Spleen (tissue), 7 donors: ENCODE results near the gene CEP95.

Experiments used
- POLR2A ChIP-seq, 3 donors: fragments of 450-650 bp; IDR thresholded peaks; one replicate each; pipeline ENCODE4 v1.5.1; 2017; ENCODE audit warnings: antibody characterized with exemption in 3 of 3, mild to moderate bottlenecking in 1 of 3
- POLR2AphosphoS5 ChIP-seq, 3 donors: sonication (generic); formaldehyde crosslinking; IDR thresholded peaks; one replicate each; pipeline ENCODE4 v1.5.1; 2017; ENCODE audit warnings: antibody characterized with exemption in 3 of 3
- TF ChIP-seq, protein P1 (sequence below), 11 experiments: fragments of 200-600 bp in 7 of 11; fragments of 450-650 bp in 4 of 11; sonication (generic) in 4 of 11; IDR thresholded peaks in 8 of 11; conservative IDR thresholded peaks in 3 of 11; 1 replicate in 7 of 11; 2 replicates in 4 of 11; pipeline versions ENCODE4 v1.4.0 to v1.8.0; 2016 to 2021; ENCODE audit warnings: antibody characterized with exemption in 11 of 11, inconsistent platforms in 4 of 11, mild to moderate bottlenecking in 1 of 11
- donor health status: DM: no; HTN: no; CAD: no; lungs with moderate emphysema.
- donor health status: DM: no; HTN: no; CAD: no.
- donor health status: DM: no; HTN: no; CAD: no.

GRCh38 chr17:64503341-64503740 lies 3.4 kb upstream of the CEP95 start:
- TF ChIP-seq, protein P1, sequence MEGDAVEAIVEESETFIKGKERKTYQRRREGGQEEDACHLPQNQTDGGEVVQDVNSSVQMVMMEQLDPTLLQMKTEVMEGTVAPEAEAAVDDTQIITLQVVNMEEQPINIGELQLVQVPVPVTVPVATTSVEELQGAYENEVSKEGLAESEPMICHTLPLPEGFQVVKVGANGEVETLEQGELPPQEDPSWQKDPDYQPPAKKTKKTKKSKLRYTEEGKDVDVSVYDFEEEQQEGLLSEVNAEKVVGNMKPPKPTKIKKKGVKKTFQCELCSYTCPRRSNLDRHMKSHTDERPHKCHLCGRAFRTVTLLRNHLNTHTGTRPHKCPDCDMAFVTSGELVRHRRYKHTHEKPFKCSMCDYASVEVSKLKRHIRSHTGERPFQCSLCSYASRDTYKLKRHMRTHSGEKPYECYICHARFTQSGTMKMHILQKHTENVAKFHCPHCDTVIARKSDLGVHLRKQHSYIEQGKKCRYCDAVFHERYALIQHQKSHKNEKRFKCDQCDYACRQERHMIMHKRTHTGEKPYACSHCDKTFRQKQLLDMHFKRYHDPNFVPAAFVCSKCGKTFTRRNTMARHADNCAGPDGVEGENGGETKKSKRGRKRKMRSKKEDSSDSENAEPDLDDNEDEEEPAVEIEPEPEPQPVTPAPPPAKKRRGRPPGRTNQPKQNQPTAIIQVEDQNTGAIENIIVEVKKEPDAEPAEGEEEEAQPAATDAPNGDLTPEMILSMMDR (IDR thresholded peaks at IDR 0.05 in 8 of 11, conservative IDR thresholded peaks at IDR 0.05 in 3 of 11): no peak
- no peak for TF ChIP-seq POLR2AphosphoS5 (IDR thresholded peaks at IDR 0.05)
- TF ChIP-seq POLR2A (IDR thresholded peaks at IDR 0.05): no peak
